ENCODE measurements around the gene ARHGAP6.
"Not testable (repeated sequence)": the region's sequence is repeated elsewhere in the genome, so short reads cannot be mapped to it uniquely, and the experiment has no call there.

Gene ARHGAP6

DNA sequence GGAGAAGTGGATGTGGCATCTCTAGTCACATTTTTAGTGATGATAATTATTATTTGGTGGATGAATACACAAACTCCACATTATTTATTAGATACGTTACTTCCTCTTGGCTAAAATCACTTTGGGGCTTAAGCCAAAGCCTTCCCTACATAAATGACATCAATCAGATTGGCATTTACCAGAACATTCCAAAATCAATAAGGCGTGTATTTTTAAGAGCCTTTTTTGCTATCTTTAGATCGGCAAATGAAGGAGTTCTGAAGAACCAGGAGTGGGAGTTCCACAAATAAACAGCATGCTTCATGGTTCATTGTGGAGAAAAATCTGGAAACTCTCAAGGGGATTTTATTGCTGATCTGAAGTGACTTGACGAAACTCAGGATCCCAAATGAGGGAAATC is 282.8 kb downstream of the ARHGAP6 start:
- DNase-seq, result no peak

DNA sequence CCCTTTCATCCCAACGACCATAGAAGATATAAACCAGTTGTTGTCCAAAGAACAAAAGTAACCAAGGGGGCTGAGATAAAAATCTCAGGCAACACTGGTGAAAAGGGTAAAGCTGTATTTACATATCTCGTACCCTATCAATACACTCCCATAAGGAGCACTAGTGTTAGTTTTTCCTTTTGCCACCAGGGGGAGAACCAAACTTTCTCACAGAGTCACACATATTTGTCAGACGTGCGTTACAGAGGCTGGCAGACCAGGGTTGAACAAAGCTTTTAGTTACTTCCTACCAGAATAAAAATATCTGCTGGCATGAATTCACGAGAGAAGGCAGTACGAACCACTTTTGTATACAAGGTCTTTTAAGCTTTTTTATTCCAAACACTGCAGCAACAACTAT is 284.3 kb downstream of the ARHGAP6 start:
- DNase-seq, result peak; percentile 27

DNA sequence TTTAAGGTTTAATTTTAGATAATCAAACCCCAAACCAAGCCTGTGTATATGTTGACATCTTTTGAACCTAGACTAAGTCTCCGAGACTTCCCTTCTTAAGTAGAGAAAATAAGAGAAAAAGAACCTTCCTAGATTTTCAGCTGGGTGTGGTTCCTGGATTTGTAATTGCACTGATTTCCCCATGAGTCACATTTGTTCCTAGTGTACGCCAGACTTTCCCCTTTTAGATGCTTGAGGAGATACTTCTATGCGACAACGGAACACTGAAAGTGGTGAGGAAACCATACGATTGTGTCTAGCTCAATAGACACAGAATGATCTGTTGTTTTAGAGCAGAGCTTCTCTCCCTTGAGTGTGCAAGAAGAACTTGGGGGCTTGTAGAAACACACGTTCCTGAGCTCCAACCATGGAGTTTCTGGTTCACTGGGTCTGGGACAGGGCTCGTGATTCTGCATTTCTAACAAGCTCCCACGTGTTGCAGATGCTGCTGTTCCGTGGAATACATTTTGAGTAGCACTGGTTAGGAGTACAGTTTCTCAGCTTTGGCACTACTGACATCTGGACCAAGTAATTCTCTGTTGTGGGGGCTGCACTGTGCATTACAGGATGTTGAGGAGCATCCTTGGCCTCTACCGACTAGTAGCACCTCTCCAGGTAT is 285.4 kb downstream of the ARHGAP6 start:
- DNase-seq, result no peak

DNA sequence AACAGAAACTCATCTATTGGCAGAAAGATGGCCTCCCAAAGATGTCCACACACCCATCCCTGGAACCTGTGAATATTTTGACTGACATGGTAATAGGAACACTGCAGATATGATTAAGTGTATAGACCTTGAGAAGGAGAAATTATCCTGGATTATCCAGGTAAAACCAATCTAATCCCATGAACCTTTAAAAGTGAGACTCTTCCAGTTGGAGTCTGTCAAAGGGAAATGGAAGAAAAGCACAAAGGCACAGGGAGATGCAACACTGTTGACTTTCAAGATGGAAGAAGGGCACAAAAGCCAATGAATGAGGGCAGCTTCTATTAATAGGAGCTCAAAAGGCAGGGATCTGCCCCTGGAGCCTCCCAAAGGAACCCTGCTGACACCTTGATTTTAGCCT is 289.6 kb downstream of the ARHGAP6 start:
- no peak for DNase-seq

DNA sequence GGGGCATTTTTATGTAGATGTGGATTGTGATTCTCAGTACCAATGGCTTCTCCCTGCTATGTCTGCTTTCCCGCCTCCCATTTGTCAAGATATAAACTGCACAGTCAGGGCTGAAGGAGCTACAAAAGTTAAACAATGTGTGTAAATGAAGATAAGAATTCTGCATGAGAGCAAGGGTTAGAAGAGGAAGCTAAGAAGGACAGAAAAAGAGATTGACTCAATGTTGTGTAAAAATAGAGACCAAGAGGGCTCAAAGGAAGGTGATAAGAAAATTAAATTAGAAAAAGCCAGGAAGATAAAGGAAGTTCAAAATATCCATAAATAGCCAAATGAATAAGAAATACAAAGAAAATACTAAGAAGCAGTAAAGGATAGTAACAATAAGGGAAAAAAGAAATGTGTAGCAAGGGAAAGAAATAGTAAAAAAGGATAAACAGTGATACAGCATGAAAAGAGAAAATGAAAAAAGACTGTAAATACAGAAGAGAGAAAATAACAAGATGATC is 290.1 kb downstream of the ARHGAP6 start:
- DNase-seq, result no peak

DNA sequence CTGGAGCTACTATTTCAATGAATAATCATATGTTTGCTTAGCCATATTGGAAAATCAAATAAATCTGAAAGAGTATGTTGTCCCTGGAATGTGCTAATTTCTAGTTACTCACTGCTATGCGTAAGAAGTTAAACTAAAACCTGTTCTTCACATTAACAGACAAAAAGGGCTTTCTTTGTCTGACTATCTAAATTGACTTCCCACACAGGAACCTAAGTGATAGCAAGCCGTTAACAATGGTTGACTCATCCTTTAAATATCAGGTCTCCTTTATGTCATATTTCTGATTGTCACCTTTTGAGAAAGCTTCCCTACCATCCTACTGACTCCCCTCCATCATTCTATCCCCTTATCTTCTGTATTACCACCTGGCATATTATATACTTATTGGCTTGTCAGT is 291.1 kb downstream of the ARHGAP6 start:
- DNase-seq, result no peak

DNA sequence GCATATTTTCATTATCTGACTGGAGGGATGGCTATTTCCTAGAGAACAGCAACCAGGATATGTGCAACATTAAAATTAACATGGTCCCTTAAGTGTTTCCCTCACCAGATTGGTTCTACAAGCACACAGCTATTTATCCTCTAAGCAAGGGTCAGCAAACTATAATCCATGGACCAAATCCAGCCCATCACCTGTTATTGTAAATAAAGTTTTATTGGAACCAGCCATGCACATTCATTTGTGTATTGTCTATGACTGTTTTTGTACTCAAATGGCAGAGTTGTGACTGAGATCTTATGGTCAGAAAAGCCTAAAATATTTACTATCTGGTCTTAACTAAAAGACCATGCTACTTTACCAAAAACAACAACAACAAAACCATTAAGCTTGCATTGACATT is 294.6 kb downstream of the ARHGAP6 start:
- DNase-seq, result no peak

DNA sequence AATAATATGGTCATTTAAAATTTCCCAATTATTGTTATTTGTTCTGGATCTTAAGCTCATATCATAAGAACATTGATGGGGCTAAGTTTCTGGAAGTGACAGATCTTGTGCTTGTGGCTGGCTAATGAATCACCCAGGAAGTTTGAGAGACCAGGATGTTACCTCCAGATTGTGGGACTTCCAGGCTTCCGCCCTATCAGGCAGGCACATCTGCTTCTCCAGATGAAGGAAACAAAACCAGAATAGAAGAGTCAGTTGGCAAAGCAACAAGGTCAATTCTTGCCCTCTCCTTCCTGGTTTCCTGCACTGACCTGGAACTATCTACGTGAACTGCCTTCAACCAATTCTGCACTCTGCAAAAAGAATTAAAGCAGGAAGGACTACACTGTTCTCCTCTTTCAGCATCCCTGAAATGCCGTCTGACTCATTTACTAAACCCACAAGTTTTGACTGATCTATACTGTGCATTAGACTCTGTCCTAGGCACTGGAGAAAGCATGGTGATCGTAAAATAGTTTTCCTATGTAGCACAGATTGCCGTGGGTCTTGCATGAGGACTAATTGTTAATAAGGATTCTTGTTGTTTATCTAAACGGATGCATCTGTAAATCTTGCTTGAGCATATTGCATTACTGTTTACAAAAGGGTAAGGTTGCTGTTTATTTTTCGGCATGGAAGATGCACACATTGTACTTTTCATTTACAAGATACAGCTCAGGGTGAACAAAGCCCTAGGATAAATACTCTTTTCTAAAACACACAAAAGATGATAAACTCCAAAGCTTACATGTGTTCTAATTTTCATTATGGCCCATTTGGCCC is 297.9 kb downstream of the ARHGAP6 start:
- no peak for DNase-seq

DNA sequence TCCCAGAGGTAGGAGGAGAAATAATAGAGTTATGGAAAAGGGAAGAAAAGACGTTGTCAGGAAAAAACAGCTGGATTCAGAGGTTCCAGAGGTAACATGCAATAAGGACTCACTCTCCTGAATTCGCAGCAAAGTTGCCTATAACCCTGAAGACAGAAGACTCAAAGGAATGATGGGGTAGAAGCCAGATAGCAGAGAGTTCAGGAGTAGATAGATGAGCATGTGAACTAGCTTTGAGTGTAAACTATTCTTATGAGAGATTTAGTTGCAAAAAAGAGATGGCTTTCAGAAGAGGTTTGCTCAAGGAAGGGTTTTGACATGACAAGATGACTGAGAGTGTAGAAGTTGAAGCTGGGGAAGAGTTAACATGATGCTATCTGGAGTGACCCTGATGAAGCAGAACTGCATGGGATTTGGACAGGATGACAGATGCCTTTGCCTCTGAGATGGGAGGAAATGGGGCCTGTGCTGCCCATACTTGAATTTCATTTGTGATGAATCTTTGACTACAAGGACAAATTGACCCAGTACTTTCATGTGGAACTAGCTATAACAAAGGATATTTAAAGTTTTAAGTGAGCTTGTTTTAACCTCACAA is 298.6 kb downstream of the ARHGAP6 start:
- no peak for DNase-seq

DNA sequence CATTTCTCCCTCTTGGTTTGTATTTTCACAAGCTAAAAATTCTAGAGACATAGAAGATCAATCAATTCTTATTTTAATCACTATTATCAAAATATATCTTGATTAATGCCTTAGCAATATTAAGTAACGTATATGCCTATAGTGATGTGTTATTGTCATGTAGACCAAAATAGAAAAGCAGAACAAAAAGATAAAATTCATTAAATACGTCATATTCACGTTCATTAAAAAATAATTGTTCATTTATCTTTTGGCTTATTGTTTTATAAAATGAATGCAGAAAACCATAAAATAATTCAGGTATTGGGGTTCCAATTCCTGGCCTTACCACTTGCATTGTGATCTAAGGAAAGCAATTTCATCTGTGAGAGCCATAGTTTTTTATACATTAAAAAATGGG is 300.3 kb downstream of the ARHGAP6 start:
- no peak for DNase-seq

DNA sequence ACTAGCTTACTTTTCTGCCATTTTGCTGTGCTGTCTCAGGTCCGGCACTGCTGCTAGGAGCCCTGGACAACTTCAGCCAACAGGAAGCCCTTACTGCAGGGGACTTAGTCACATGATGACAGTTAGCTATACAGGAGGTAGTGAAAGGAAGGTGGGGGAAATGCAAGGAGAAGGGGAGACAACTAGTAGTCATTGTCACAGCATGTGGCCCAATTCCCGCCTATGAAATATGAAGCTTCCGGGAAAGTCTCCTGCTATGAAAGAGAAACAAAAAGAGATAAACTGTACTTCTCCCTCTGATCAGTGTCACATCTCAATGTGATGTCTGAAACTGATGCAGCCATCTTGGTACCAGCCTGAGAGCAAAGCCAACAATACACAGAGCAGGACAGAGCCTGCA is 300.9 kb downstream of the ARHGAP6 start:
- no peak for DNase-seq

DNA sequence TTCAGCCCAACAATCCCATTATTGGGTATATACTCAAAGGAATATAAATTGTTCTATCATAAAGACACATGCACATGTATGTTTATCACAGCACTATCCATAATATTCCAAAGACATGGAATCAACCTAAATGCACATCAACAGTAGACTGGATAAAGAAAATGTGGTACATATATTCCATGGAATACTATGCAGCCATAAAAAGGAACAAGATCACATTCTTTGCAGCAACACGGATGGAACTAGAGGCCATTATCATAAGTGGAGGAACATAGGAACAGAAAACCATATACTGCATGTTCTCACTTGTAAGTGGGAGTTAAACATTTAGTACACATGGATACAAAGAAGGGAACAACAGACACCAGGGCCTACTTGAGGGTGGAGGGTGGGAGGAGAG is 301.9 kb downstream of the ARHGAP6 start:
- DNase-seq, result not testable (repeated sequence)

DNA sequence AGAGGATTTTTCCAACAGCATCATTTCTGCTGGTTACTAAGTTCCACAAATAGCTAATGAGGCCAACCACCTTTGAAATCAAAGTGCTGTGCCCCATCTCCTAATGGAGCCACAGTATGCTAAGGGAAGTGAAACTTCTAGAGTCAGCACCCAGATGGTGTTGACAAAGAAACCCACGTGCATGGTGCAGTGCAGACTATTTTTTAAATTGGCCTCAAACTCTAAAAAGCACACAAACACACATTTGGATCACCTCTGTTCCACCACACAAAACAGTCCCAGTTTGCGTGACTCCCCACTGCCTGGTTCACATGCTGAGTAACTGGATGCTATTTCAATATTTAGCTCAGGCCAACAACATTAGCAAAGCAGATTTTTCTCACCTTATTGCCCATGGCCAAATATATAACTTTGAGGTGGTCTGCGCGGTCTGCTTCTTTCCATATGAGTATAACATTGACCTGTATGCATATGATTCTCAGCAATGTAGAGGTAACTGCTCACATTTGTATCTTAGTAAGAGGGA is 302.6 kb downstream of the ARHGAP6 start:
- no peak for DNase-seq

DNA sequence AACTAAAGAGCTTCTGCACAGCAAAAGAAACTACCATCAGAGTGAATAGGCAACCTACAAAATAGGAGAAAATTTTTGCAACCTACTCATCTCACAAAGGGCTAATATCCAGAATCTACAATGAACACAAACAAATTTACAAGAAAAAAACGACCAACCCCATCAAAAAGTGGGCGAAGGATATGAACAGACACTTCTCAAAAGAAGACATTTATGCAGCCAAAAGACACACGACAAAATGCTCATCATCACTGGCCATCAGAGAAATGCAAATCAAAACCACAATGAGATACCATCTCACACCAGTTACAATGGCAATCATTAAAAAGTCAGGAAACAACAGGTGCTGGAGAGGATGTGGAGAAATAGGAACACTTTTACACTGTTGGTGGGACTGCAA is 304.1 kb downstream of the ARHGAP6 start:
- not testable (repeated sequence) for DNase-seq

DNA sequence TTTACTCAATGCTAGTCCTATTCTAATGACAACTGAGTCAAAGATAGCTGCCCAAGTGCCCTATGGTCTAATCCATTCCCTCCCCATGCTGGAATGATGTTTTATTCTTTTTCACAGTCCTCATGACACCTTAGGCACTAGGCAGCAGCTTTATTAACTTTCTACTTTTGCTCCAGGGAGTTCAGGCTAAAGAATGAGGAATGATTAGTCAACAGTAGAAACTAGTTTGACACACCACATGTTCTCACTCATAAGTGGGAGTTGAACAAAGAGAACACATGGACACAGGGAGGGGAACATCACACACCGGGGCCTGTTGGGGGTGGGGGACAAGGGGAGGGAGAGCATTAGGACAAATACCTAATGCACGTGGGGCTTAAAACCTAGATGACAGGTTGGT is 309.8 kb downstream of the ARHGAP6 start:
- not testable (repeated sequence) for DNase-seq

DNA sequence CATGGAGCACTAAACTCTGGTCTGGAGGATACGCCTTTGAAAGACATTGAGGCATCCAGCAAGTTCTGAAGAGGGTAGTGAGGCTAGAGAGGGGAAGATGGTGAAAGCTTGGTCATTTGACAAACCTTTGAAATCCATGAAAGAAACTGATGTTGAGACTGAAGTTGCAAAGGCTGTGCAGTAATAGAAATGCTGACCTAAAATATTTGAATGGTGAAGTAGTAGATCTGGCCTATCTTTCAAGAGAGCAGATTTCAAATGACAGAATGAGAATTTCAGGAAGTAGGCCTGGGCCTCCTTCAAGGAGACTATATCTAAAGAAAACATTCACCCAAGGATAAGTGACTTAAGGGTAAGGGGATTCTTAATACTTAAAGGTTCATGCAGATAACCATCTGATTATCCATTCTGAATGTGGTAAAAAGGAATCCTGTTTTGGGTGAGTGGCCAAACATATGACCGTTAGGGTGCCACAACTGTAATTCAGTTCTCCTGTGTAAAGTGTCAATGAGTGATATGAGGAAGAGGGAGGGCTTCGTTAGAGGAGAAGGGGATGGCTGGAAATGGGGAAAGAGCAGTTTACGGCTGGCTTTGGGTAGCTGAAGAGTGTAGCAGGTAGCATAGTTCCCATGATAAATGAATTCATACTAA is 310.3 kb downstream of the ARHGAP6 start:
- DNase-seq, result no peak

DNA sequence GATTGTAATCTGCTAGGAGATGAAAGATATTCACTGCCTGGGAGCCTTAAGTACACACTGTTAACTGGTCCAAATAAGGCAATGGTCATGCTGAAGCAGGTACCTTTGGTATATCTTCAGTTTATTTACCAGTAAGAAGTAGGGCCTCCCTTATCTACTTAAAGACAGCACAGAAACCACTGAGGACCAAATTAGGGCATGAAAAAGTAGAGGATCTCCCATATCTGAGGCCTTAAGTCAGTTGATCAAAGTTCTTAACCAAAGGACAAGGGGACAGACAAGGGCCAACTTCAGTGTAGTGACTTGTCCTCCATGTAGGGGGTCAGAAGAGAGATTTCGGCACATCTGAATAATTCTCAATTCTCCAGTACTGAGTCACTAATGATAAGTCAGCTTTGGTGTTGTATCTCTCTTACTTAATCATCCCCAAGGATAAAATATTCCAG is 313.4 kb downstream of the ARHGAP6 start:
- DNase-seq, result no peak

DNA sequence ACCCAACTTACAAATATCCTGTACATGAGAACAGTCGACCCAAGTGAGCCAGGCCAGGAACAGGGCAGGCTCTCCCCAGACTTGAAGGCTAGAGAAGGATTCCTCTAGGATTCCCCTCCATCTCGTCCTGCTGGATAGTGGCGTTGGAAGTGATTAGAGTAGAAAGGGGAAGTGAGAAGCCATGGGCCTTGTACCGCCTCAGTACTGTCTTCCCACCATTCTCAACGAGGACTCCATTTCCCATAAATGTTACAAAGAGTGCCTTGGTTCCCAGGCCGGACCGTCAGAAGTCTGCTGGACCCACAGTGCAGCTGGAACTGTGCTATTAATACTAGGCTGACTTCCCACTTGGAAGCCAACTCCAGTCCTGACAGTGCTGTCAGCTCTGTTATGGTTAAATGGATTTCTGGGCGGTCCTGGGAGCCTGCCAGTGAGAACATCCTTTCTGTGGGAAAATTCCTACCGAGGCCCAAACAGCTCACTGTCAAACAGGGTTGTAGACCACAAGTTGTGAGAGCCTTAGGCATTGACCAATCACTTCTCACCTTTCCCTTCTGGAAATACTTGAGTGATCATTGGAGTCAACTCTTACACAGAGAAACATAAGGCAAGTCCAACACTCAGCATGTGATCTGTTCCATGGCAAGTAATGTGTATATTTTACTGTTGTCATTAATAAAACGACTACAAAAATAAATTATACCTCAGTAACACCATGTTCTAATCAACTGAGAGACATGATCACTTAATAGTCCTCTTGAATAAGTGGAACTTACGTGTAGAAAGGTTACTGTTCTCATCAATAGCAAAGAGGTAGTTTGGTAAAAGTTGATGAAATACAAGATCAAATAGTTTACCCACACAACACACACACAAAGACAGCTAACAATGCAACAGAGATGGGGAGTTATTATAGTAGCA is 314.1 kb downstream of the ARHGAP6 start:
- no peak for DNase-seq

DNA sequence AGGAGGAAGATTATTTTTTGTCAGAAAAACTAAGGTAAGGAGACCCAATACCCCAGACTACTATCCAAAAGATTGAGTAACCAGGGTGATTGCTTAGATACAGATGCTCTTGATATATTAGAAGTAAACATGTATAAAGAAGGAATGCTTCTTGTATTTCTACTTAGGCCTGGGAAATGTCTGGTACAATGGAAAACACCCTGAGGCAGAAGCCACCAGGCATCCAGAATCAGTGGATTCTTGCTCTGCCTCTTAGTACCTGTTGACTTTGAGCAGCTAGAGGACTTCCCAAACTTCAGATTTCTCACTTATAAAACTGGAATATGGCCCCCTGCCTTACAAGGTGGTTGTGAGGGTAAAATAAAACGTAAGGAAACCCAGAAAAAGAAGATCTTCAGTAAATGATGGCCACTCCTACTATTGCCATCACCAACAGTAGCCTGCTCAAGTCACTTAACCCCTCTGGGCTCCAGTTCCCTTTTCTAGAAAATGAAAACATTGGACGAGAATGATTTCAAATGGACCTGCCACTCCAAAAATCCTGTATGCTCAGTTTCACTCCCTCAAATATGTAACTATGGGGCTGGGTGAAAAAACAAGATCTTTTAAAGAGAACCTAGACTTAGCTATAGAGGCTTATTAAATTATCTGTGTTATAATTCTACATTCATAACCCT is 315.9 kb downstream of the ARHGAP6 start:
- no peak for DNase-seq

DNA sequence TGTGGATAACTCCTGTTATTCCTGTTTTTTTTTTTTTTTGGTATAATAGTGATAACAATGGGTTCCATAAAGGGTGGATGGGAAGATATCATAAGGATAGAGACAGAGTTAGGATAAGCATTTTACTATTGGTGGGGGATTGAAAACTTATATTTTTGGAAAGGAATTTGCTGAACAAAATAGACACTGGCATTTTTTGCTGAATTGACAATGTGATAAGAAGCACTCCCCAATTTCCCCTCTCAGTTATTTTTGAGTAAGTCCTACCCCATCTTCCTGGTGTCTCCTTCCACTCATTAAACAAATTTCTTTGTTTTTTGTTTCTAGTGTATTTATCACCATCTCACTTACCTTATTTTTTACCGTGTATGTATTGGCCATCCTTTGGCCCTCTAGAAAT is 316.7 kb downstream of the ARHGAP6 start:
- no peak for DNase-seq

DNA sequence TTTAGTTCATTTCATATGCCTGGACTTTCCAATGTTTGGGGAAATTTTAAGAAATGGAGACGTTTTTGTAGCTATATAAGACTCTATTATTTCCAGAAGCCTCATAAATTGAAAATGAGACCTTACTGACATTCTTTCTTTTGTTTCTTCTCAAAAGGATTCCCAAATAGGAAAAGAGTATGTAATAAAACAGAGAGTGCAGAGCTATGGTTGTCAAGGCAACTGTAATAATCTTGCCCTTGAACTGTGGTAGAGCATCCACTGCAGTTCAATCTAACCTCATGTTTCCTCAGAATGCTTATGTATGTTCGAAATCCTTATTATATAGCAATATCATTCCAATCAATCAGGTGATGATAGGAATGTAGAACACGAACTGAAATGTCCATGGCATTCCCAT is 318.4 kb downstream of the ARHGAP6 start:
- no peak for DNase-seq

Measured in midbrain (tissue), 1 donor.